Breast epithelium (tissue), 3 donors: ENCODE results near the gene SEPSECS.

ENCODE experiments used
- POLR2A ChIP-seq: fragments of 450-650 bp; IDR thresholded peaks from one replicate; pipeline ENCODE4 v1.6.1; 2016; ENCODE audit warnings: antibody characterized with exemption, mild to moderate bottlenecking, moderate library complexity
- POLR2AphosphoS5 ChIP-seq, 3 donors: sonication (generic); formaldehyde crosslinking; IDR thresholded peaks; one replicate each; pipeline ENCODE4 v1.6.1; 2017; ENCODE audit warnings: antibody characterized with exemption in 3 of 3
- TF ChIP-seq, protein P1 (sequence below), 3 donors: fragments of 450-650 bp; IDR thresholded peaks; one replicate each; pipeline ENCODE4 v1.5.1; 2016 to 2017; ENCODE audit warnings: antibody characterized with exemption in 3 of 3, mild to moderate bottlenecking in 3 of 3, moderate library complexity in 3 of 3

GRCh38 chr4:25088093-25088952, 71.9 kb downstream of the SEPSECS start:
- TF ChIP-seq POLR2A (no peak), POLR2AphosphoS5 (IDR thresholded peaks at IDR 0.05) (no peak)
- TF ChIP-seq, protein P1, sequence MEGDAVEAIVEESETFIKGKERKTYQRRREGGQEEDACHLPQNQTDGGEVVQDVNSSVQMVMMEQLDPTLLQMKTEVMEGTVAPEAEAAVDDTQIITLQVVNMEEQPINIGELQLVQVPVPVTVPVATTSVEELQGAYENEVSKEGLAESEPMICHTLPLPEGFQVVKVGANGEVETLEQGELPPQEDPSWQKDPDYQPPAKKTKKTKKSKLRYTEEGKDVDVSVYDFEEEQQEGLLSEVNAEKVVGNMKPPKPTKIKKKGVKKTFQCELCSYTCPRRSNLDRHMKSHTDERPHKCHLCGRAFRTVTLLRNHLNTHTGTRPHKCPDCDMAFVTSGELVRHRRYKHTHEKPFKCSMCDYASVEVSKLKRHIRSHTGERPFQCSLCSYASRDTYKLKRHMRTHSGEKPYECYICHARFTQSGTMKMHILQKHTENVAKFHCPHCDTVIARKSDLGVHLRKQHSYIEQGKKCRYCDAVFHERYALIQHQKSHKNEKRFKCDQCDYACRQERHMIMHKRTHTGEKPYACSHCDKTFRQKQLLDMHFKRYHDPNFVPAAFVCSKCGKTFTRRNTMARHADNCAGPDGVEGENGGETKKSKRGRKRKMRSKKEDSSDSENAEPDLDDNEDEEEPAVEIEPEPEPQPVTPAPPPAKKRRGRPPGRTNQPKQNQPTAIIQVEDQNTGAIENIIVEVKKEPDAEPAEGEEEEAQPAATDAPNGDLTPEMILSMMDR (IDR thresholded peaks at IDR 0.05) = no peak
